Measurements from ENCODE around the gene STPG2.

Gene STPG2

GRCh38 chr4:98094118-98094517 is 49.2 kb downstream of the STPG2 start:
- Histone ChIP-seq H3K36me3 (ENCODE audit: control insufficient read depth in 2 of 2, insufficient read depth in 2 of 2, low read length in 2 of 2) (no peaks in the 10 kb centered on the region), H3K9ac (ENCODE audit: low read length in 2 of 2) (no peak overlapping the region), H3K4me3 (ENCODE audit: low read length in 2 of 2) (no peak overlapping the region), H3K27me3 (ENCODE audit: control insufficient read depth in 1 of 2, insufficient read depth in 2 of 2, low read length in 2 of 2) (no peaks in the 10 kb centered on the region), H3K9me3 (ENCODE audit: control insufficient read depth in 2 of 2, low read length in 2 of 2) (no peaks in the 10 kb centered on the region), H3K4me1 (ENCODE audit: control insufficient read depth, insufficient read depth, low read length) (no peaks in the 10 kb centered on the region), H3K27ac (ENCODE audit: low read length) (no peak overlapping the region)

- H3K4me1 ChIP-seq (ENCODE audit: control insufficient read depth, insufficient read depth, low read length), result no peaks in the 10 kb centered on the region
Observed at GRCh38 chr4:98093662-98094061, 49.6 kb downstream of the STPG2 start.

GRCh38 chr4:98092833-98093439 is 50.3 kb downstream of the STPG2 start:
- Histone ChIP-seq H3K4me3 (ENCODE audit: low read length in 2 of 2) (no peak overlapping the region), H3K4me1 (ENCODE audit: control insufficient read depth, insufficient read depth, low read length) (no peaks in the 10 kb centered on the region), H3K9ac (ENCODE audit: low read length in 2 of 2) (no peak overlapping the region), H3K27ac (ENCODE audit: low read length) (no peak overlapping the region), H3K27me3 (ENCODE audit: control insufficient read depth in 1 of 2, insufficient read depth in 2 of 2, low read length in 2 of 2) (no peaks in the 10 kb centered on the region), H3K36me3 (ENCODE audit: control insufficient read depth in 2 of 2, insufficient read depth in 2 of 2, low read length in 2 of 2) (no peaks in the 10 kb centered on the region), H3K9me3 (ENCODE audit: control insufficient read depth in 2 of 2, low read length in 2 of 2) (no peaks in the 10 kb centered on the region)

More at GRCh38 chr4:98093662-98094061, 49.6 kb downstream of the STPG2 start:
- no peak overlapping the region for H3K27ac ChIP-seq (ENCODE audit: low read length)
- no peak overlapping the region for H3K9ac ChIP-seq (ENCODE audit: low read length in 2 of 2)
- no peaks in the 10 kb centered on the region for H3K9me3 ChIP-seq (ENCODE audit: control insufficient read depth in 2 of 2, low read length in 2 of 2)
- no peaks in the 10 kb centered on the region for H3K36me3 ChIP-seq (ENCODE audit: control insufficient read depth in 2 of 2, insufficient read depth in 2 of 2, low read length in 2 of 2)
- no peak overlapping the region for H3K4me3 ChIP-seq (ENCODE audit: low read length in 2 of 2)
- H3K27me3 ChIP-seq (ENCODE audit: control insufficient read depth in 1 of 2, insufficient read depth in 2 of 2, low read length in 2 of 2), result no peaks in the 10 kb centered on the region

DNA sequence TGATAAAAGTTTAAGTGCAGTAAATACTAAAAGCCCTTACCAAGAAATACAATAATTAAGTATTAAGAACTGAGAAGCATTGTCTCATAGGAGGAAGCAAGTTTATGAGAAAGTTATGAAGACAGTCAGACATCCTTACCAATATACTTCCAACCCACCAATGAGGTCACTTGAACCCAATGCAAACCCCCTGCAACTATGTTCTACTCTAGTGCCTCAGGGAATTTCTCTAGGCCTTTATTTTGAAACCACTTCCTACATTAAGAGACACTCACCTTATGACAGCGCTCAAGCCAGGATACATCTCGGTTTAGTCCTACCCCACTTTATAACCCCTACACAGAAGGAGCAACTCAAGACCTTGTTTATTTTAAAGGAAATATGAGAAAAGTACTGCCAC is 61.3 kb downstream of the STPG2 start:
- no peak overlapping the region for H3K9ac ChIP-seq (ENCODE audit: low read length in 2 of 2)
- no peaks in the 10 kb centered on the region for H3K36me3 ChIP-seq (ENCODE audit: control insufficient read depth in 2 of 2, insufficient read depth in 2 of 2, low read length in 2 of 2)
- H3K27ac ChIP-seq (ENCODE audit: low read length), result no peak overlapping the region
- no peak overlapping the region for H3K4me3 ChIP-seq (ENCODE audit: low read length in 2 of 2)
- no peaks in the 10 kb centered on the region for H3K9me3 ChIP-seq (ENCODE audit: control insufficient read depth in 2 of 2, low read length in 2 of 2)
- no peaks in the 10 kb centered on the region for H3K27me3 ChIP-seq (ENCODE audit: control insufficient read depth in 1 of 2, insufficient read depth in 2 of 2, low read length in 2 of 2)
- H3K4me1 ChIP-seq (ENCODE audit: control insufficient read depth, insufficient read depth, low read length), result no peaks in the 10 kb centered on the region

- H3K4me3 ChIP-seq (ENCODE audit: low read length in 2 of 2), result no peak overlapping the region
- no peaks in the 10 kb centered on the region for H3K9me3 ChIP-seq (ENCODE audit: control insufficient read depth in 2 of 2, low read length in 2 of 2)
- H3K27ac ChIP-seq (ENCODE audit: low read length), result no peak overlapping the region
- H3K9ac ChIP-seq (ENCODE audit: low read length in 2 of 2), result no peak overlapping the region
- no peaks in the 10 kb centered on the region for H3K36me3 ChIP-seq (ENCODE audit: control insufficient read depth in 2 of 2, insufficient read depth in 2 of 2, low read length in 2 of 2)
- no peaks in the 10 kb centered on the region for H3K27me3 ChIP-seq (ENCODE audit: control insufficient read depth in 1 of 2, insufficient read depth in 2 of 2, low read length in 2 of 2)
- no peaks in the 10 kb centered on the region for H3K4me1 ChIP-seq (ENCODE audit: control insufficient read depth, insufficient read depth, low read length)
Observed at GRCh38 chr4:98068495-98068894, 74.8 kb downstream of the STPG2 start.

DNA sequence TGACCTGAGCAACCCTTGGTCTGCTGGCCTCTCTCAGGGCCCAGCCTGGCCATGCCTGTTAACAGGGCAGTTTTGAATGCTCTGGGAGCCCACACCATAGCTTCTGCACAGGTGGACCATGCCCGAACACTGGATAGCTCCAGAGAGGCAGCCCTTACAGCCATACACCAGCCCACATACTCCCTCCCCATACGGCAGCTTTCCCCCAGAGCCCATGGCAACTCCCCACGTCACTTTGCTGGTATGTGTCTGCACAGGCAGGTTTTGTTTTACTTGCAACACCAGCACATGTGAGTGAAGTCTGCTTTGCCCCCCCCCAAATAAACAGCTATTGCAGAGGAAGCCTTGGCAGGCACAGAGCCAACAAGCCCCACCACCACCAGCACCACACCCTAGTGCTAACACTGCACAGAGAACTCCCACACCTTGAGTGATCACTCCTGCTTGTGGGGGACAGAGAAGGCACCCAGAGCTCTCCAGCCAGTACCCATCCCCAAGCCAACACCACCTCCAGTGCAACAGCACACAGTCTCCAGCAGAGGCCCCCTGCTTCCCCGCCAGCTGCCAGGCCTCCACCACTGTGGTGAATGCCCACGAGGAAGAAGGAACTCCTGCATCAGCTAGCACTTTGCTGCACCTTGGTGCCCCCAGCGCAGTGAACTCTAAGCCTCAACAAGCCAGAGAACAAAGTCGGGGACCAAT is 87.3 kb downstream of the STPG2 start:
- Histone ChIP-seq H3K4me3 (ENCODE audit: low read length in 2 of 2) (no peak overlapping the region), H3K9me3 (ENCODE audit: control insufficient read depth in 2 of 2, low read length in 2 of 2) (no peaks in the 10 kb centered on the region), H3K36me3 (ENCODE audit: control insufficient read depth in 2 of 2, insufficient read depth in 2 of 2, low read length in 2 of 2) (no peaks in the 10 kb centered on the region), H3K9ac (ENCODE audit: low read length in 2 of 2) (no peak overlapping the region), H3K4me1 (ENCODE audit: control insufficient read depth, insufficient read depth, low read length) (no peaks in the 10 kb centered on the region), H3K27ac (ENCODE audit: low read length) (no peak overlapping the region), H3K27me3 (ENCODE audit: control insufficient read depth in 1 of 2, insufficient read depth in 2 of 2, low read length in 2 of 2) (no peaks in the 10 kb centered on the region)

DNA sequence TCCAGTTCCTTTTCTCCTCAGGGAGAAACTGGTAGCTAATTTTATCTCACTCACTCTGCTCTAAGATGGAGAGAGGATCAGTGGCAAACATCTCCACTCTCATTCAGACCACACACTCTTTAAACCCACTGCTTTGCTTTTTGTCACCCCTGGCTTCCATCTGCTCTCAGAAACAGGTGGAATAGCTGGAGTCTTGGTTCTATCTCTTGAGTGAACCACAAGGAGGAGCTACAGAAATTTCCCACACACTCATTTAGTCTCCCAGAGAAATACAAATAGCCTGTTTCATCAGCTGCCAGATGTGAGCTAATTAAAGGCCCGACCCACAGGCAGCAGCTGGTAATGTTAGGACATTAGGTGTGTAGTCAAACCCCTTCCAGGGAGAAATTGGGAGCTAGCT is 96.6 kb downstream of the STPG2 start:
- no peaks in the 10 kb centered on the region for H3K27me3 ChIP-seq (ENCODE audit: control insufficient read depth in 1 of 2, insufficient read depth in 2 of 2, low read length in 2 of 2)
- H3K27ac ChIP-seq (ENCODE audit: low read length), result no peak overlapping the region
- peaks cover 0 to 4% of the 10 kb centered on the region in 2 donors for H3K9me3 ChIP-seq (ENCODE audit: control insufficient read depth in 2 of 2, low read length in 2 of 2)
- no peaks in the 10 kb centered on the region for H3K36me3 ChIP-seq (ENCODE audit: control insufficient read depth in 2 of 2, insufficient read depth in 2 of 2, low read length in 2 of 2)
- no peak overlapping the region for H3K9ac ChIP-seq (ENCODE audit: low read length in 2 of 2)
- H3K4me1 ChIP-seq (ENCODE audit: control insufficient read depth, insufficient read depth, low read length), result no peaks in the 10 kb centered on the region
- H3K4me3 ChIP-seq (ENCODE audit: low read length in 2 of 2), result no peak overlapping the region

GRCh38 chr4:98030059-98030458 is 113.2 kb downstream of the STPG2 start:
- Histone ChIP-seq H3K9ac (ENCODE audit: low read length in 2 of 2) (no peak overlapping the region), H3K27me3 (ENCODE audit: control insufficient read depth in 1 of 2, insufficient read depth in 2 of 2, low read length in 2 of 2) (no peaks in the 10 kb centered on the region), H3K4me1 (ENCODE audit: control insufficient read depth, insufficient read depth, low read length) (no peaks in the 10 kb centered on the region), H3K9me3 (ENCODE audit: control insufficient read depth in 2 of 2, low read length in 2 of 2) (peaks cover 0 to 2% of the 10 kb centered on the region in 2 donors), H3K27ac (ENCODE audit: low read length) (no peak overlapping the region), H3K4me3 (ENCODE audit: low read length in 2 of 2) (no peak overlapping the region), H3K36me3 (ENCODE audit: control insufficient read depth in 2 of 2, insufficient read depth in 2 of 2, low read length in 2 of 2) (no peaks in the 10 kb centered on the region)

DNA sequence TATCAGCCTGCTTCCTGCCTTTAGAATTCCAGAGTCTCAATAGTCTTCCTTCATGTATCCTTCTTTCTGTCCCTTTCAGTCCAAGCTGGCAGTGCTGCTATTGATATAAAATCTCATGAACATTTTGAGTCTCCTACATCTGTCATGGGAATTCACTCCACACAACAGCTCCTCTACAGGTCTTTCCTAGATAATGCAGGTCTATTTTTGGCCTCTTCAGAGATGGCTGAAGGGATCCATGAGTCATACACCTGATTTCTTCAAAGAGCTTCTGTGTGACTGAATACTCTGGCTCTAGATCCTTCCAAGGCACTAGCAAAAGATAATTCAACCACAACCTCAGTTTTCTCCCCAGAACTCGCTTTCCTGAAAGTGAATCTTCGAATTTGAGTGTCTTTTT is 115.4 kb downstream of the STPG2 start:
- H3K4me1 ChIP-seq (ENCODE audit: control insufficient read depth, insufficient read depth, low read length), result no peaks in the 10 kb centered on the region
- no peak overlapping the region for H3K9ac ChIP-seq (ENCODE audit: low read length in 2 of 2)
- no peak overlapping the region for H3K4me3 ChIP-seq (ENCODE audit: low read length in 2 of 2)
- no peaks in the 10 kb centered on the region for H3K36me3 ChIP-seq (ENCODE audit: control insufficient read depth in 2 of 2, insufficient read depth in 2 of 2, low read length in 2 of 2)
- H3K9me3 ChIP-seq (ENCODE audit: control insufficient read depth in 2 of 2, low read length in 2 of 2), result no peaks in the 10 kb centered on the region
- H3K27me3 ChIP-seq (ENCODE audit: control insufficient read depth in 1 of 2, insufficient read depth in 2 of 2, low read length in 2 of 2), result no peaks in the 10 kb centered on the region
- no peak overlapping the region for H3K27ac ChIP-seq (ENCODE audit: low read length)

DNA sequence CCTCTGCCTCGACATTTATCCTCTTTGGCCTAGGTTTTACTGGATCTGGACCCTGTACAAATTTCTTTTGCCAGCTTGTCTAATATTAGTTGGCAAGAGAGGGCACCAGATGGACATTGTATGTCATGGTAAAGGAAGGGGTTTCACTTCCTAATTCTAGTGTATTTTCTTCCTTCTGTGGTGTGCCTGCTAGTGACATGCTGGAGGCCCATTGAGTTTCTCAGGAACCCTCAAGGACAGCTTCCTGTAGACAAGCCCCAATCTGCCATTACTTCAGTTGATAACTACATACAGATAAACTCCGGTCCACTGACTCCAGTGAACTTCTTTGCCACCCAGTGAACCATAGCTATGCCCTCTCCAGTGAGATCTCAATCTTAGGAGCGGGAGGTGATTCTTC is 116.9 kb downstream of the STPG2 start:
- Histone ChIP-seq H3K4me3 (ENCODE audit: low read length in 2 of 2) (no peak overlapping the region), H3K36me3 (ENCODE audit: control insufficient read depth in 2 of 2, insufficient read depth in 2 of 2, low read length in 2 of 2) (no peaks in the 10 kb centered on the region), H3K27me3 (ENCODE audit: control insufficient read depth in 1 of 2, insufficient read depth in 2 of 2, low read length in 2 of 2) (no peaks in the 10 kb centered on the region), H3K4me1 (ENCODE audit: control insufficient read depth, insufficient read depth, low read length) (no peaks in the 10 kb centered on the region), H3K27ac (ENCODE audit: low read length) (no peak overlapping the region), H3K9me3 (ENCODE audit: control insufficient read depth in 2 of 2, low read length in 2 of 2) (no peaks in the 10 kb centered on the region), H3K9ac (ENCODE audit: low read length in 2 of 2) (no peak overlapping the region)

DNA sequence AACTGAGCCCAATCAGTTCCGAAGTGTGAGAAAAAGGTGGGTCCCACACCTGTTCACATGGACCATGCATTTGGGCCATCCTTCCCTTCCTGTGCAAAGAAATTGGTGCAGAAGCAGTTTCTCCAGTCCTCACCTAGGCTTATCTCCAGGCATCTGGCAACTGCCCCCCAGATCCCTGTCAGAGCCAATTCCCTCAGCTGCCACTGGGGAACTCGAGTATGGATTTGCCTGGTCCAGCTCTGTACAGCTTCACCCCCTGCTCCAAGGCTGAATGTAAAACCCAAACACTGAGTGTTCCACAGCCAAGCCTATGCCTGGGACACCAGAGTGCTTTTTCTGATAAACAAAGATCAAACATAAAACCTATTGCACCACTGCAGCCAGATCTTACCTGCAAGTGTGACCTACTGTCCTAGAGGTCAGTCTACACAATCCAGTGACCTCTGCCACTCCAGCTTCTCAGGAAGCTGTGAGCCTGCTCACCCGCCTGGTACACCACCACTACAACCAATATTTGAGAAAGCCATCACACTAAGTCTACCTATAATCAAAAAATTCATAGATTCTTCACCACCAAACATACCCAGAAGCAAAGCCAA is 136.4 kb downstream of the STPG2 start:
- Histone ChIP-seq H3K27ac (ENCODE audit: low read length) (no peak overlapping the region), H3K4me3 (ENCODE audit: low read length in 2 of 2) (no peak overlapping the region)

More for the DNA sequence above, 136.4 kb downstream of the STPG2 start:
- Histone ChIP-seq H3K27me3 (ENCODE audit: control insufficient read depth in 1 of 2, insufficient read depth in 2 of 2, low read length in 2 of 2) (no peaks in the 10 kb centered on the region), H3K4me1 (ENCODE audit: control insufficient read depth, insufficient read depth, low read length) (no peaks in the 10 kb centered on the region), H3K9me3 (ENCODE audit: control insufficient read depth in 2 of 2, low read length in 2 of 2) (peaks cover 4 to 9% of the 10 kb centered on the region in 2 donors), H3K9ac (ENCODE audit: low read length in 2 of 2) (no peak overlapping the region), H3K36me3 (ENCODE audit: control insufficient read depth in 2 of 2, insufficient read depth in 2 of 2, low read length in 2 of 2) (no peaks in the 10 kb centered on the region)
